CD4-positive, alpha-beta T cell treated with Interferon gamma for 1 hour (primary cell): ENCODE results near the gene MEDAG.
"Not testable (repeated sequence)": the region's sequence is repeated elsewhere in the genome, so short reads cannot be mapped to it uniquely, and the experiment has no call there.

ENCODE experiments used
- DNase-seq: peaks from one replicate; pipeline ENCODE4 v3.0.0-alpha.2; 2020

The MEDAG gene

GRCh38 chr13:30910676-30911075 lies 4.6 kb downstream of the MEDAG start:
- no peak for DNase-seq

GRCh38 chr13:30915691-30916541 lies 9.8 kb downstream of the MEDAG start:
- DNase-seq = no peak

GRCh38 chr13:30916991-30917390 lies 10.9 kb downstream of the MEDAG start:
- DNase-seq = no peak

- no peak for DNase-seq
Measured at GRCh38 chr13:30918662-30919405, 12.8 kb downstream of the MEDAG start.

- DNase-seq = no peak
Measured at GRCh38 chr13:30920162-30920909, 14.3 kb downstream of the MEDAG start.

GRCh38 chr13:30923418-30923817 lies 17.3 kb downstream of the MEDAG start:
- no peak for DNase-seq

GRCh38 chr13:30924721-30925120 lies 18.6 kb downstream of the MEDAG start:
- DNase-seq = no peak

GRCh38 chr13:30925429-30925828 lies 19.4 kb downstream of the MEDAG start:
- no peak for DNase-seq

- no peak for DNase-seq
Measured at GRCh38 chr13:30926781-30927180, 20.7 kb downstream of the MEDAG start.

- DNase-seq = not testable (repeated sequence)
Measured at GRCh38 chr13:30927188-30927587, 21.1 kb downstream of the MEDAG start.

GRCh38 chr13:30927595-30927994 lies 21.5 kb downstream of the MEDAG start:
- DNase-seq = no peak

GRCh38 chr13:30928978-30929377 lies 22.9 kb downstream of the MEDAG start:
- DNase-seq = no peak

GRCh38 chr13:30932481-30933353 lies 26.6 kb downstream of the MEDAG start, which contains the start of gene TEX26:
TSS of gene TEX26 (plus strand) at chr13:30932656. CDS start at chr13:30932716, 60 bp downstream.
- no peak for DNase-seq

- no peak for DNase-seq
Measured at GRCh38 chr13:30933354-30933670, 27.2 kb downstream of the MEDAG start.

GRCh38 chr13:30934381-30934780 lies 28.3 kb downstream of the MEDAG start:
- no peak for DNase-seq

GRCh38 chr13:30934803-30935202 lies 28.7 kb downstream of the MEDAG start:
- no peak for DNase-seq

- no peak for DNase-seq
Measured at GRCh38 chr13:30936971-30937370, 30.9 kb downstream of the MEDAG start.

- no peak for DNase-seq
Measured at GRCh38 chr13:30943881-30944280, 37.8 kb downstream of the MEDAG start.

- DNase-seq = no peak
Measured at GRCh38 chr13:30957258-30957943, 51.3 kb downstream of the MEDAG start.

- no peak for DNase-seq
Measured at GRCh38 chr13:30959678-30960077, 53.6 kb downstream of the MEDAG start.

GRCh38 chr13:30963791-30964190 lies 57.7 kb downstream of the MEDAG start:
- DNase-seq = no peak

- no peak for DNase-seq
Measured at GRCh38 chr13:30965380-30965779, 59.3 kb downstream of the MEDAG start.
